Measurements from ENCODE around the gene ARMC3.
"Not testable (repeated sequence)": the region's sequence is repeated elsewhere in the genome, so short reads cannot be mapped to it uniquely, and the experiment has no call there.

Gene ARMC3

GRCh38 chr10:22929053-22929452 lies 1.2 kb downstream of the ARMC3 start:
- DNase-seq = not testable (repeated sequence)

GRCh38 chr10:22931948-22932347 lies 4.1 kb downstream of the ARMC3 start:
- DNase-seq = no peak

GRCh38 chr10:22932626-22933370 lies 4.9 kb downstream of the ARMC3 start:
- no peak for DNase-seq

- no peak for DNase-seq
These were observed 6.9 kb downstream of the ARMC3 start for GRCh38 chr10:22934726-22935125.

- no peak for DNase-seq
These were observed 14.6 kb downstream of the ARMC3 start for GRCh38 chr10:22942437-22942836.

GRCh38 chr10:22945934-22946673 lies 18.3 kb downstream of the ARMC3 start:
- no peak for DNase-seq

- no peak for DNase-seq
These were observed 27.1 kb downstream of the ARMC3 start for GRCh38 chr10:22954970-22955369.

GRCh38 chr10:22958338-22958737 lies 30.5 kb downstream of the ARMC3 start:
- DNase-seq = no peak

- no peak for DNase-seq
These were observed 31.4 kb downstream of the ARMC3 start for GRCh38 chr10:22959292-22959691.

- no peak for DNase-seq
These were observed 32.1 kb downstream of the ARMC3 start for GRCh38 chr10:22959950-22960349.

GRCh38 chr10:22962817-22963216 lies 35.0 kb downstream of the ARMC3 start:
- DNase-seq = no peak

- DNase-seq = no peak
These were observed 41.9 kb downstream of the ARMC3 start for GRCh38 chr10:22969704-22970103.

- DNase-seq = no peak
These were observed 48.7 kb downstream of the ARMC3 start for GRCh38 chr10:22976534-22976933.

- DNase-seq = no peak
These were observed 49.9 kb downstream of the ARMC3 start for GRCh38 chr10:22977751-22978150.

GRCh38 chr10:22978287-22978686 lies 50.4 kb downstream of the ARMC3 start:
- no peak for DNase-seq

- DNase-seq = no peak
These were observed 51.1 kb downstream of the ARMC3 start for GRCh38 chr10:22978918-22979317.

GRCh38 chr10:22980822-22981221 lies 53.0 kb downstream of the ARMC3 start:
- no peak for DNase-seq

- DNase-seq = no peak
These were observed 56.2 kb downstream of the ARMC3 start for GRCh38 chr10:22984066-22984465.

GRCh38 chr10:22986771-22987542 lies 59.1 kb downstream of the ARMC3 start:
- DNase-seq = peak; percentile 4

- peak; percentile 40 for DNase-seq
These were observed 60.9 kb downstream of the ARMC3 start for GRCh38 chr10:22988581-22989360.

- no peak for DNase-seq
These were observed 62.6 kb downstream of the ARMC3 start for GRCh38 chr10:22990443-22990842.

- no peak for DNase-seq
These were observed 64.2 kb downstream of the ARMC3 start for GRCh38 chr10:22992075-22992474.

- peak; percentile 57 for DNase-seq
These were observed 64.8 kb downstream of the ARMC3 start for GRCh38 chr10:22992621-22993020.

Data from NCI-H526 treated with DMSO at 0.1 percent for 48 hours (cell line).